WTC11 (cell line): ENCODE data around the gene NLRC5. TPM values are rescaled to one million over a fixed set of nuclear protein-coding genes. Genes with fewer than 3 reads are reported as not detected.

Experiments
- ATAC-seq: fragments of 200-7000 bp; cut with Tn5 transposase; 2 replicates; pipeline ENCODE4 v1.10.0; 2021; ENCODE audit warnings: mild to moderate bottlenecking, moderate library complexity
- CTCF ChIA-PET: fragments of 300-600 bp; sonication (Branson Sonifier 250); formaldehyde crosslinking; loops from one replicate; lab custom pipeline; 2021; ENCODE audit warnings: antibody characterized with exemption; lab: Charles Lee
- POLR2A ChIA-PET: fragments of 350-600 bp; sonication (Branson Sonifier 250); formaldehyde crosslinking; loops from one replicate; lab custom pipeline; 2021; ENCODE audit warnings: antibody characterized with exemption; lab: Charles Lee
- DNase-seq: peaks from one replicate; pipeline ENCODE4 v3.0.0; 2021; ENCODE audit warnings: low spot score
- H3K27ac Mint-ChIP-seq: 2 replicates; pipeline ENCODE4 v1.8.0; 2021; ENCODE audit warnings: mixed read lengths
- H3K27me3 Mint-ChIP-seq: 2 replicates; pipeline ENCODE4 v1.8.0; 2021; ENCODE audit warnings: low read depth, mild to moderate bottlenecking, moderate library complexity, mixed read lengths
- H3K36me3 Mint-ChIP-seq: 2 replicates; pipeline ENCODE4 v1.8.0; 2021; ENCODE audit warnings: mixed read lengths
- H3K4me1 Mint-ChIP-seq: 2 replicates; pipeline ENCODE4 v1.8.0; 2022; ENCODE audit warnings: mixed read lengths
- H3K4me3 Mint-ChIP-seq: 2 replicates; pipeline ENCODE4 v1.8.0; 2021; ENCODE audit warnings: mild to moderate bottlenecking, moderate library complexity, mixed read lengths
- H3K9me3 Mint-ChIP-seq: 2 replicates; pipeline ENCODE4 v1.8.0; 2021; ENCODE audit warnings: mixed read lengths
- EMX1 ChIP-seq: fragments of 250-450 bp; sonication (Bioruptor Pico); IDR thresholded peaks from 2 replicates; pipeline ENCODE4 v1.8.0; 2021; ENCODE audit warnings: mild to moderate bottlenecking
- ESRRA ChIP-seq: sonication (generic); formaldehyde crosslinking; IDR thresholded peaks from 2 replicates; pipeline ENCODE4 v1.8.1; 2022; ENCODE audit warnings: mild to moderate bottlenecking, missing genetic modification reagents, borderline replicate concordance
- FOXK1 ChIP-seq: sonication (generic); formaldehyde crosslinking; IDR thresholded peaks from 2 replicates; pipeline ENCODE4 v1.8.0; 2022; ENCODE audit warnings: mild to moderate bottlenecking, moderate library complexity, missing genetic modification reagents
- FOXP1 ChIP-seq: sonication (generic); formaldehyde crosslinking; IDR thresholded peaks from 2 replicates; pipeline ENCODE4 v1.8.0; 2022; ENCODE audit warnings: missing genetic modification reagents, mild to moderate bottlenecking, moderate library complexity, borderline replicate concordance
- JAZF1 ChIP-seq: fragments of 250-450 bp; sonication (Bioruptor Pico); IDR thresholded peaks from 2 replicates; pipeline ENCODE4 v1.9.0; 2021; ENCODE audit warnings: moderate library complexity, mild to moderate bottlenecking, inconsistent platforms
- NR3C1 ChIP-seq: sonication (generic); formaldehyde crosslinking; conservative IDR thresholded peaks from 2 replicates; pipeline ENCODE4 v1.8.1; 2023; ENCODE audit warnings: low read depth, mild to moderate bottlenecking, missing genetic modification reagents
- SMAD3 ChIP-seq: sonication (generic); formaldehyde crosslinking; IDR thresholded peaks from 2 replicates; pipeline ENCODE4 v1.8.0; 2022; ENCODE audit warnings: missing genetic modification reagents, mild to moderate bottlenecking, borderline replicate concordance
- SP1 ChIP-seq: sonication (generic); formaldehyde crosslinking; conservative IDR thresholded peaks from 2 replicates; pipeline ENCODE4 v1.8.1; 2022; ENCODE audit warnings: missing genetic modification reagents
- ZNF232 ChIP-seq: sonication (generic); formaldehyde crosslinking; IDR thresholded peaks from 2 replicates; pipeline ENCODE4 v1.8.0; 2022; ENCODE audit warnings: mild to moderate bottlenecking, missing genetic modification reagents
- ZNF317 ChIP-seq: sonication (generic); formaldehyde crosslinking; IDR thresholded peaks from 2 replicates; pipeline ENCODE4 v1.8.1; 2023; ENCODE audit warnings: low read depth, mild to moderate bottlenecking, moderate library complexity, missing genetic modification reagents, borderline replicate concordance
- ZNF416 ChIP-seq: fragments of 250-450 bp; sonication (Bioruptor Pico); IDR thresholded peaks from 2 replicates; pipeline ENCODE4 v1.9.0; 2021; ENCODE audit warnings: mild to moderate bottlenecking, inconsistent platforms
- ZNF671 ChIP-seq: fragments of 250-450 bp; sonication (Bioruptor Pico); IDR thresholded peaks from 2 replicates; pipeline ENCODE4 v1.8.0; 2021; ENCODE audit warnings: mild to moderate bottlenecking
- total RNA-seq: library from RNA; stranded (reverse); gene quantifications from 3 replicates; pipeline ENCODE4 v1.2.3, GENCODE V29; 2021
- TF ChIP-seq, protein P1 (sequence below): sonication (generic); formaldehyde crosslinking; IDR thresholded peaks from 2 replicates; pipeline ENCODE4 v1.8.0; 2022; ENCODE audit warnings: mild to moderate bottlenecking, missing genetic modification reagents
- TF ChIP-seq, protein P2 (sequence below): sonication (generic); formaldehyde crosslinking; IDR thresholded peaks from 2 replicates; pipeline ENCODE4 v1.8.1; 2023; ENCODE audit warnings: mild to moderate bottlenecking, missing genetic modification reagents
- TF ChIP-seq, protein P3 (sequence below): fragments of 250-450 bp; sonication (Bioruptor Pico); IDR thresholded peaks from 2 replicates; pipeline ENCODE4 v1.8.0; 2021; ENCODE audit warnings: mild to moderate bottlenecking
- TF ChIP-seq, protein P4 (sequence below): fragments of 250-450 bp; sonication (Bioruptor Pico); IDR thresholded peaks from 2 replicates; pipeline ENCODE4 v1.9.0; 2021; ENCODE audit warnings: mild to moderate bottlenecking
- TF ChIP-seq, protein P5 (sequence below): sonication (generic); formaldehyde crosslinking; IDR thresholded peaks from 2 replicates; pipeline ENCODE4 v1.8.1; 2023; ENCODE audit warnings: mild to moderate bottlenecking, missing genetic modification reagents
- TF ChIP-seq, protein P6 (sequence below): sonication (generic); formaldehyde crosslinking; IDR thresholded peaks from 2 replicates; pipeline ENCODE4 v1.8.0; 2023; ENCODE audit warnings: mild to moderate bottlenecking, missing genetic modification reagents
- TF ChIP-seq, protein P7 (sequence below): sonication (generic); formaldehyde crosslinking; IDR thresholded peaks from 2 replicates; pipeline ENCODE4 v1.8.1; 2022; ENCODE audit warnings: missing genetic modification reagents, borderline replicate concordance
- TF ChIP-seq, protein P8 (sequence below): fragments of 250-450 bp; sonication (Bioruptor Pico); IDR thresholded peaks from 2 replicates; pipeline ENCODE4 v1.9.0; 2021; ENCODE audit warnings: moderate library complexity, mild to moderate bottlenecking, inconsistent platforms, borderline replicate concordance
- TF ChIP-seq, protein P9 (sequence below): fragments of 200-600 bp; IDR thresholded peaks from 2 replicates; pipeline ENCODE4 v1.8.0; 2022; ENCODE audit warnings: antibody characterized with exemption

The NLRC5 gene
- total RNA-seq, 1 experiment from 2014 or later = 2.8 TPM

DNA sequence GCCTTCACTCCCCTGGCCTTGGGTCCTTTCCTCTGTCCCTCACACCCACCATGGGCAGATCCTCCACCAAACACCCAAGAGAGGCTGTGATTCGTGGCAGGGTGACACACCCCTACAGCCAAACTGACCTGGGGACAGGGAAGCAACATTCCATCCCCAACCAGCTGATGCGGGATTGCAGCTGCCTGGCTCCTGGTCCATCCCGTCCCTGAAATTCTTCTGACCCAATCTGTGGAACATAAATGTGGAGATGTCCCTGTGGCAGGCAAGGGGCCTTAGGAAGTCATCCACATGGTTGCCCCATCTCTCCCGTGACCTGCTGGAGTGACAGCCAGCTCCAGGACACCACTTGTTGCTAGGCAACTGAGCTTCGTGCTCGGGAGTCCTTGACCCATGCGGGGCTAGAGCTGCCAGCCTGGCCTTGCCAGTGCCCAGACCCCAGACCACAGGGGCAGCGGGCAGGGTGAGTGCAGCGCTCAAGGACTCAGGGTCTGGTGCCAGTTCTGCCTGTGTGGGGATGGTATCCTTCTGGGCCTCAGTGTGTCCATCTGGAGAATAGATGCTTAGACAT is 69.0 kb downstream of the NLRC5 start (continued):
- TF ChIP-seq, protein P1, sequence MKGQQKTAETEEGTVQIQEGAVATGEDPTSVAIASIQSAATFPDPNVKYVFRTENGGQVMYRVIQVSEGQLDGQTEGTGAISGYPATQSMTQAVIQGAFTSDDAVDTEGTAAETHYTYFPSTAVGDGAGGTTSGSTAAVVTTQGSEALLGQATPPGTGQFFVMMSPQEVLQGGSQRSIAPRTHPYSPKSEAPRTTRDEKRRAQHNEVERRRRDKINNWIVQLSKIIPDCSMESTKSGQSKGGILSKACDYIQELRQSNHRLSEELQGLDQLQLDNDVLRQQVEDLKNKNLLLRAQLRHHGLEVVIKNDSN (CRISPR knock-in tag) = no peak
- no peak for TF ChIP-seq EMX1
- no peak for TF ChIP-seq ZNF416
- no peak for TF ChIP-seq FOXK1

DNA sequence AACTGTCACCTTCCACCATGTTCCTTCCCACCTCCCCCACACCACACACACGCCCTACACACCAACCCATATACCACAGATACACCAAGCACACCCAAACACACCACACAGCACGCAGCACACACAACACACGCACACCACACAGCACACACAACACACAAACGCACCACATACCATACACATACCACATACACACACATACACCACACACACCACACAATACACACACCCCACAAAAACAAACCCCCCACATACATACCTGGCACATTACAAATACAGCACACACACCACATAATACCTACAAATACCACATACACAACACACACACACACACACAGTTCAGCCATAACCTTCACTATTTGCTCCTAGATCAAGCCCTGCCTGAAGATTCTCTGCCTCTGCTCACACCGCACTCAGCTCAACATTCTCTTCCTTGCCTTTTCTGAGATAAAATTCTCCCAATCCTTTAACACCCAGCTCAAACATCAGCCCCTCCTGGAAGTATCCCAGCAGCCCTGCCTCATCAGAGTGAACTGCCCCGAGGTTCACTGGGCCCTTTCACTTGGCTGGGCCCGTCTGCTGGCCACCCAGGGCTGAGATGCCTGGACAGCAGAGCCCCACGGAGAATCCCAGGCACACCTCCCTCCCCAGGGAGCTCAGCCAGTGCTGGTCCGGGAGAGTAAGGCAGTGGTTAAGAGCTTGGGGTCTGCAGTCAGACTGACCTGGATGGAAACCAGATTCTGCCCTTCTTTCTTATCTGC is 71.1 kb downstream of the NLRC5 start:
- peaks cover 5% of the 10 kb centered on the region for H3K4me1 Mint-ChIP-seq
- no peaks in the 10 kb centered on the region for H3K27me3 Mint-ChIP-seq
- ChIA-PET POLR2A (no interaction called here), CTCF (interaction anchor here (0.8 to 1.9 kb wide), 4 partner anchors 24 to 96 kb away, joined by 3 to 8 read pairs (median 7); partner anchors contain the start of gene CPNE2)
- DNase-seq = no peak
- H3K9me3 Mint-ChIP-seq = no peaks in the 10 kb centered on the region
- H3K4me3 Mint-ChIP-seq = no peak overlapping the region
- H3K36me3 Mint-ChIP-seq = no peaks in the 10 kb centered on the region
- no peak for ATAC-seq
- TF ChIP-seq ZNF232 (no peak), JAZF1 (CRISPR knock-in tag) (no peak), SMAD3 (CRISPR knock-in tag) (no peak), SP1 (no peak), NR3C1 (CRISPR knock-in tag) (no peak), FOXP1 (CRISPR knock-in tag) (no peak), ZNF671 (CRISPR knock-in tag) (no peak), ZNF317 (CRISPR knock-in tag) (no peak), ESRRA (CRISPR knock-in tag) (no peak)
- TF ChIP-seq, protein P1 (CRISPR knock-in tag) = no peak
- TF ChIP-seq, protein P2, sequence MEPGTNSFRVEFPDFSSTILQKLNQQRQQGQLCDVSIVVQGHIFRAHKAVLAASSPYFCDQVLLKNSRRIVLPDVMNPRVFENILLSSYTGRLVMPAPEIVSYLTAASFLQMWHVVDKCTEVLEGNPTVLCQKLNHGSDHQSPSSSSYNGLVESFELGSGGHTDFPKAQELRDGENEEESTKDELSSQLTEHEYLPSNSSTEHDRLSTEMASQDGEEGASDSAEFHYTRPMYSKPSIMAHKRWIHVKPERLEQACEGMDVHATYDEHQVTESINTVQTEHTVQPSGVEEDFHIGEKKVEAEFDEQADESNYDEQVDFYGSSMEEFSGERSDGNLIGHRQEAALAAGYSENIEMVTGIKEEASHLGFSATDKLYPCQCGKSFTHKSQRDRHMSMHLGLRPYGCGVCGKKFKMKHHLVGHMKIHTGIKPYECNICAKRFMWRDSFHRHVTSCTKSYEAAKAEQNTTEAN (CRISPR knock-in tag) = no peak
- TF ChIP-seq, protein P3, sequence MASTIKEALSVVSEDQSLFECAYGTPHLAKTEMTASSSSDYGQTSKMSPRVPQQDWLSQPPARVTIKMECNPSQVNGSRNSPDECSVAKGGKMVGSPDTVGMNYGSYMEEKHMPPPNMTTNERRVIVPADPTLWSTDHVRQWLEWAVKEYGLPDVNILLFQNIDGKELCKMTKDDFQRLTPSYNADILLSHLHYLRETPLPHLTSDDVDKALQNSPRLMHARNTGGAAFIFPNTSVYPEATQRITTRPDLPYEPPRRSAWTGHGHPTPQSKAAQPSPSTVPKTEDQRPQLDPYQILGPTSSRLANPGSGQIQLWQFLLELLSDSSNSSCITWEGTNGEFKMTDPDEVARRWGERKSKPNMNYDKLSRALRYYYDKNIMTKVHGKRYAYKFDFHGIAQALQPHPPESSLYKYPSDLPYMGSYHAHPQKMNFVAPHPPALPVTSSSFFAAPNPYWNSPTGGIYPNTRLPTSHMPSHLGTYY (CRISPR knock-in tag) = no peak
- TF ChIP-seq, protein P4, sequence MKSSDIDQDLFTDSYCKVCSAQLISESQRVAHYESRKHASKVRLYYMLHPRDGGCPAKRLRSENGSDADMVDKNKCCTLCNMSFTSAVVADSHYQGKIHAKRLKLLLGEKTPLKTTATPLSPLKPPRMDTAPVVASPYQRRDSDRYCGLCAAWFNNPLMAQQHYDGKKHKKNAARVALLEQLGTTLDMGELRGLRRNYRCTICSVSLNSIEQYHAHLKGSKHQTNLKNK (CRISPR knock-in tag) = no peak
- TF ChIP-seq, protein P5, sequence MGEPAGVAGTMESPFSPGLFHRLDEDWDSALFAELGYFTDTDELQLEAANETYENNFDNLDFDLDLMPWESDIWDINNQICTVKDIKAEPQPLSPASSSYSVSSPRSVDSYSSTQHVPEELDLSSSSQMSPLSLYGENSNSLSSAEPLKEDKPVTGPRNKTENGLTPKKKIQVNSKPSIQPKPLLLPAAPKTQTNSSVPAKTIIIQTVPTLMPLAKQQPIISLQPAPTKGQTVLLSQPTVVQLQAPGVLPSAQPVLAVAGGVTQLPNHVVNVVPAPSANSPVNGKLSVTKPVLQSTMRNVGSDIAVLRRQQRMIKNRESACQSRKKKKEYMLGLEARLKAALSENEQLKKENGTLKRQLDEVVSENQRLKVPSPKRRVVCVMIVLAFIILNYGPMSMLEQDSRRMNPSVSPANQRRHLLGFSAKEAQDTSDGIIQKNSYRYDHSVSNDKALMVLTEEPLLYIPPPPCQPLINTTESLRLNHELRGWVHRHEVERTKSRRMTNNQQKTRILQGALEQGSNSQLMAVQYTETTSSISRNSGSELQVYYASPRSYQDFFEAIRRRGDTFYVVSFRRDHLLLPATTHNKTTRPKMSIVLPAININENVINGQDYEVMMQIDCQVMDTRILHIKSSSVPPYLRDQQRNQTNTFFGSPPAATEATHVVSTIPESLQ (CRISPR knock-in tag) = no peak
- TF ChIP-seq, protein P6, sequence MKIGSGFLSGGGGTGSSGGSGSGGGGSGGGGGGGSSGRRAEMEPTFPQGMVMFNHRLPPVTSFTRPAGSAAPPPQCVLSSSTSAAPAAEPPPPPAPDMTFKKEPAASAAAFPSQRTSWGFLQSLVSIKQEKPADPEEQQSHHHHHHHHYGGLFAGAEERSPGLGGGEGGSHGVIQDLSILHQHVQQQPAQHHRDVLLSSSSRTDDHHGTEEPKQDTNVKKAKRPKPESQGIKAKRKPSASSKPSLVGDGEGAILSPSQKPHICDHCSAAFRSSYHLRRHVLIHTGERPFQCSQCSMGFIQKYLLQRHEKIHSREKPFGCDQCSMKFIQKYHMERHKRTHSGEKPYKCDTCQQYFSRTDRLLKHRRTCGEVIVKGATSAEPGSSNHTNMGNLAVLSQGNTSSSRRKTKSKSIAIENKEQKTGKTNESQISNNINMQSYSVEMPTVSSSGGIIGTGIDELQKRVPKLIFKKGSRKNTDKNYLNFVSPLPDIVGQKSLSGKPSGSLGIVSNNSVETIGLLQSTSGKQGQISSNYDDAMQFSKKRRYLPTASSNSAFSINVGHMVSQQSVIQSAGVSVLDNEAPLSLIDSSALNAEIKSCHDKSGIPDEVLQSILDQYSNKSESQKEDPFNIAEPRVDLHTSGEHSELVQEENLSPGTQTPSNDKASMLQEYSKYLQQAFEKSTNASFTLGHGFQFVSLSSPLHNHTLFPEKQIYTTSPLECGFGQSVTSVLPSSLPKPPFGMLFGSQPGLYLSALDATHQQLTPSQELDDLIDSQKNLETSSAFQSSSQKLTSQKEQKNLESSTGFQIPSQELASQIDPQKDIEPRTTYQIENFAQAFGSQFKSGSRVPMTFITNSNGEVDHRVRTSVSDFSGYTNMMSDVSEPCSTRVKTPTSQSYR (CRISPR knock-in tag) = no peak
- TF ChIP-seq, protein P7, sequence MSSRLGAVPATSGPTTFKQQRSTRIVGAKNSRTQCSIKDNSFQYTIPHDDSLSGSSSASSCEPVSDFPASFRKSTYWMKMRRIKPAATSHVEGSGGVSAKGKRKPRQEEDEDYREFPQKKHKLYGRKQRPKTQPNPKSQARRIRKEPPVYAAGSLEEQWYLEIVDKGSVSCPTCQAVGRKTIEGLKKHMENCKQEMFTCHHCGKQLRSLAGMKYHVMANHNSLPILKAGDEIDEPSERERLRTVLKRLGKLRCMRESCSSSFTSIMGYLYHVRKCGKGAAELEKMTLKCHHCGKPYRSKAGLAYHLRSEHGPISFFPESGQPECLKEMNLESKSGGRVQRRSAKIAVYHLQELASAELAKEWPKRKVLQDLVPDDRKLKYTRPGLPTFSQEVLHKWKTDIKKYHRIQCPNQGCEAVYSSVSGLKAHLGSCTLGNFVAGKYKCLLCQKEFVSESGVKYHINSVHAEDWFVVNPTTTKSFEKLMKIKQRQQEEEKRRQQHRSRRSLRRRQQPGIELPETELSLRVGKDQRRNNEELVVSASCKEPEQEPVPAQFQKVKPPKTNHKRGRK (CRISPR knock-in tag) = no peak
- TF ChIP-seq, protein P8, sequence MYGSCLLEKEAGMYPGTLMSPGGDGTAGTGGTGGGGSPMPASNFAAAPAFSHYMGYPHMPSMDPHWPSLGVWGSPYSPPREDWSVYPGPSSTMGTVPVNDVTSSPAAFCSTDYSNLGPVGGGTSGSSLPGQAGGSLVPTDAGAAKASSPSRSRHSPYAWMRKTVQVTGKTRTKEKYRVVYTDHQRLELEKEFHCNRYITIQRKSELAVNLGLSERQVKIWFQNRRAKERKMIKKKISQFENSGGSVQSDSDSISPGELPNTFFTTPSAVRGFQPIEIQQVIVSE (CRISPR knock-in tag) = no peak
- TF ChIP-seq, protein P9, sequence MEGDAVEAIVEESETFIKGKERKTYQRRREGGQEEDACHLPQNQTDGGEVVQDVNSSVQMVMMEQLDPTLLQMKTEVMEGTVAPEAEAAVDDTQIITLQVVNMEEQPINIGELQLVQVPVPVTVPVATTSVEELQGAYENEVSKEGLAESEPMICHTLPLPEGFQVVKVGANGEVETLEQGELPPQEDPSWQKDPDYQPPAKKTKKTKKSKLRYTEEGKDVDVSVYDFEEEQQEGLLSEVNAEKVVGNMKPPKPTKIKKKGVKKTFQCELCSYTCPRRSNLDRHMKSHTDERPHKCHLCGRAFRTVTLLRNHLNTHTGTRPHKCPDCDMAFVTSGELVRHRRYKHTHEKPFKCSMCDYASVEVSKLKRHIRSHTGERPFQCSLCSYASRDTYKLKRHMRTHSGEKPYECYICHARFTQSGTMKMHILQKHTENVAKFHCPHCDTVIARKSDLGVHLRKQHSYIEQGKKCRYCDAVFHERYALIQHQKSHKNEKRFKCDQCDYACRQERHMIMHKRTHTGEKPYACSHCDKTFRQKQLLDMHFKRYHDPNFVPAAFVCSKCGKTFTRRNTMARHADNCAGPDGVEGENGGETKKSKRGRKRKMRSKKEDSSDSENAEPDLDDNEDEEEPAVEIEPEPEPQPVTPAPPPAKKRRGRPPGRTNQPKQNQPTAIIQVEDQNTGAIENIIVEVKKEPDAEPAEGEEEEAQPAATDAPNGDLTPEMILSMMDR = no peak
- no peak overlapping the region for H3K27ac Mint-ChIP-seq
